NCI-H774 (cell line): ENCODE data around the gene CRLF2.
"Not testable (repeated sequence)": the region's sequence is repeated elsewhere in the genome, so short reads cannot be mapped to it uniquely, and the experiment has no call there.

Source experiments
- DNase-seq: peaks from one replicate; lab custom pipeline; 2025; lab: John Stamatoyannopoulos, UW

Gene CRLF2

GRCh38 chrX:1167466-1167865 lies 45.0 kb downstream of the CRLF2 start:
- no peak for DNase-seq

GRCh38 chrX:1165535-1166196 lies 46.8 kb downstream of the CRLF2 start:
- no peak for DNase-seq

GRCh38 chrX:1164322-1165288 lies 47.8 kb downstream of the CRLF2 start:
- DNase-seq = no peak

GRCh38 chrX:1163231-1163630 lies 49.2 kb downstream of the CRLF2 start:
- no peak for DNase-seq

GRCh38 chrX:1162119-1162916 lies 50.1 kb downstream of the CRLF2 start:
- no peak for DNase-seq

- DNase-seq = no peak
Measured at GRCh38 chrX:1159548-1159947, 52.9 kb downstream of the CRLF2 start.

GRCh38 chrX:1156681-1157455 lies 55.6 kb downstream of the CRLF2 start:
- not testable (repeated sequence) for DNase-seq

GRCh38 chrX:1153940-1154339 lies 58.5 kb downstream of the CRLF2 start:
- no peak for DNase-seq

GRCh38 chrX:1152090-1152489 lies 60.4 kb downstream of the CRLF2 start:
- DNase-seq = no peak

GRCh38 chrX:1151378-1152077 lies 60.9 kb downstream of the CRLF2 start:
- no peak for DNase-seq

- no peak for DNase-seq
Measured at GRCh38 chrX:1150569-1151347, 61.7 kb downstream of the CRLF2 start.

- DNase-seq = no peak
Measured at GRCh38 chrX:1147611-1148515, 64.6 kb downstream of the CRLF2 start.

GRCh38 chrX:1144293-1144692 lies 68.2 kb downstream of the CRLF2 start:
- no peak for DNase-seq
